CD4-positive, alpha-beta T cell treated with Interferon alpha-2 for 1 hour (primary cell): ENCODE data around the gene TNFRSF8.
"Not testable (repeated sequence)": the region's sequence is repeated elsewhere in the genome, so short reads cannot be mapped to it uniquely, and the experiment has no call there.

Source experiments
- DNase-seq, 2 donors: peaks; one replicate each; pipeline ENCODE4 v3.0.0-alpha.2; 2020 to 2022

Gene TNFRSF8

GRCh38 chr1:12063141-12064072, at the start of gene TNFRSF8:
Gene TNFRSF8 (plus strand): TSS chr1:12063303. CDS start chr1:12063599, 296 bp downstream.
- peak in 1 of 2 donors; percentile 41 for DNase-seq

- DNase-seq: no peak
These were observed 48.7 kb upstream of the TNFRSF8 start for GRCh38 chr1:12014141-12014991.

- DNase-seq: no peak
These were observed 48.1 kb upstream of the TNFRSF8 start for GRCh38 chr1:12015001-12015491.

GRCh38 chr1:12015499-12015898, 47.6 kb upstream of the TNFRSF8 start:
- DNase-seq: no peak

GRCh38 chr1:12016182-12016581, 46.9 kb upstream of the TNFRSF8 start:
- DNase-seq: no peak

GRCh38 chr1:12019858-12020509, 43.1 kb upstream of the TNFRSF8 start:
- DNase-seq: peak in 1 of 2 donors; percentile 9

GRCh38 chr1:12021616-12022015, 41.5 kb upstream of the TNFRSF8 start:
- DNase-seq: no peak

GRCh38 chr1:12022036-12022435, 41.1 kb upstream of the TNFRSF8 start:
- DNase-seq: no peak

- DNase-seq: no peak
These were observed 36.5 kb upstream of the TNFRSF8 start for GRCh38 chr1:12026586-12026985.

- DNase-seq: no peak
These were observed 34.9 kb upstream of the TNFRSF8 start for GRCh38 chr1:12028248-12028647.

- DNase-seq: no peak
These were observed 34.1 kb upstream of the TNFRSF8 start for GRCh38 chr1:12028957-12029511.

GRCh38 chr1:12029720-12030339, 33.3 kb upstream of the TNFRSF8 start:
- DNase-seq: no peak

- peak; percentile 12 to 37 for DNase-seq
These were observed 31.8 kb upstream of the TNFRSF8 start for GRCh38 chr1:12031039-12031980.

GRCh38 chr1:12032161-12032621, 30.9 kb upstream of the TNFRSF8 start:
- no peak for DNase-seq

GRCh38 chr1:12033441-12033840, 29.7 kb upstream of the TNFRSF8 start:
- not testable (repeated sequence) for DNase-seq

GRCh38 chr1:12034381-12034801, 28.7 kb upstream of the TNFRSF8 start:
- no peak for DNase-seq

GRCh38 chr1:12035312-12035711, 27.8 kb upstream of the TNFRSF8 start:
- DNase-seq: no peak

- DNase-seq: no peak
These were observed 25.4 kb upstream of the TNFRSF8 start for GRCh38 chr1:12037486-12038355.

GRCh38 chr1:12038356-12039163, 24.5 kb upstream of the TNFRSF8 start:
- no peak for DNase-seq
